ENCODE results near the gene MAPK8. TPM values are rescaled to one million over a fixed set of nuclear protein-coding genes. Genes with fewer than 3 reads are reported as not detected.

MAPK8 gene
- total RNA-seq, 2 experiments from 2014 or later, result 30.5 to 32.3 TPM

GRCh38 chr10:48357631-48358030, 51.2 kb downstream of the MAPK8 start:
- H3K27ac Mint-ChIP-seq, result no peak overlapping the region
- H3K36me3 Mint-ChIP-seq (ENCODE audit: low read depth), result no peaks in the 10 kb centered on the region
- H3K27me3 Mint-ChIP-seq, result no peaks in the 10 kb centered on the region

GRCh38 chr10:48358162-48358561, 51.7 kb downstream of the MAPK8 start:
- no peak overlapping the region for H3K27ac Mint-ChIP-seq
- no peak for DNase-seq
- ChIA-PET CTCF (no interaction called here), POLR2A (no interaction called here)
- peaks cover 5% of the 10 kb centered on the region for H3K4me1 Mint-ChIP-seq
- no peak overlapping the region for H3K4me3 Mint-ChIP-seq
- peaks cover 4% of the 10 kb centered on the region for H3K9me3 Mint-ChIP-seq
- no peaks in the 10 kb centered on the region for H3K27me3 Mint-ChIP-seq
- no peaks in the 10 kb centered on the region for H3K36me3 Mint-ChIP-seq (ENCODE audit: low read depth)

More at GRCh38 chr10:48357631-48358030, 51.2 kb downstream of the MAPK8 start:
- H3K4me1 Mint-ChIP-seq, result peaks cover 5% of the 10 kb centered on the region
- H3K9me3 Mint-ChIP-seq, result peaks cover 4% of the 10 kb centered on the region
- CTCF ChIA-PET, result no interaction called here
- DNase-seq, result no peak
- POLR2A ChIA-PET, result no interaction called here
- H3K4me3 Mint-ChIP-seq, result no peak overlapping the region

- no peak for DNase-seq
- peaks cover 2% of the 10 kb centered on the region for H3K9me3 Mint-ChIP-seq
- H3K4me3 Mint-ChIP-seq, result no peak overlapping the region
- H3K27ac Mint-ChIP-seq, result no peak overlapping the region
- POLR2A ChIA-PET, result no interaction called here
- H3K36me3 Mint-ChIP-seq (ENCODE audit: low read depth), result no peaks in the 10 kb centered on the region
- peaks cover 8% of the 10 kb centered on the region for H3K4me1 Mint-ChIP-seq
- CTCF ChIA-PET, result no interaction called here
- no peaks in the 10 kb centered on the region for H3K27me3 Mint-ChIP-seq
Measured at GRCh38 chr10:48358838-48359237, 52.4 kb downstream of the MAPK8 start.

- no peaks in the 10 kb centered on the region for H3K9me3 Mint-ChIP-seq
Measured at GRCh38 chr10:48361176-48361575, 54.7 kb downstream of the MAPK8 start.

GRCh38 chr10:48363617-48364355, 57.3 kb downstream of the MAPK8 start:
- peak; percentile 57 for DNase-seq
- POLR2A ChIA-PET, result no interaction called here

More at GRCh38 chr10:48361176-48361575, 54.7 kb downstream of the MAPK8 start:
- Mint-ChIP-seq H3K27me3 (no peaks in the 10 kb centered on the region), H3K27ac (no peak overlapping the region), H3K4me1 (peaks cover 8% of the 10 kb centered on the region), H3K4me3 (no peak overlapping the region), H3K36me3 (ENCODE audit: low read depth) (no peaks in the 10 kb centered on the region)
- DNase-seq, result no peak
- POLR2A ChIA-PET, result no interaction called here
- CTCF ChIA-PET, result interaction anchor here (1.9 kb wide), 1 partner anchor 296 kb away, joined by 7 read pairs; no protein-coding TSS in a partner anchor

GRCh38 chr10:48364659-48365405, 58.4 kb downstream of the MAPK8 start:
- DNase-seq, result no peak
- ChIA-PET POLR2A (no interaction called here), CTCF (interaction anchor here (1.6 kb wide), 1 partner anchor 10 kb away, joined by 3 read pairs; no protein-coding TSS in a partner anchor)
- H3K4me1 Mint-ChIP-seq, result peaks cover 3% of the 10 kb centered on the region
- H3K27ac Mint-ChIP-seq, result no peak overlapping the region
- no peaks in the 10 kb centered on the region for H3K9me3 Mint-ChIP-seq
- H3K36me3 Mint-ChIP-seq (ENCODE audit: low read depth), result no peaks in the 10 kb centered on the region
- no peak overlapping the region for H3K4me3 Mint-ChIP-seq
- no peaks in the 10 kb centered on the region for H3K27me3 Mint-ChIP-seq

More at GRCh38 chr10:48363617-48364355, 57.3 kb downstream of the MAPK8 start:
- H3K36me3 Mint-ChIP-seq (ENCODE audit: low read depth), result no peaks in the 10 kb centered on the region
- peaks cover 3% of the 10 kb centered on the region for H3K4me1 Mint-ChIP-seq
- H3K4me3 Mint-ChIP-seq, result no peak overlapping the region
- H3K27ac Mint-ChIP-seq, result no peak overlapping the region
- no peaks in the 10 kb centered on the region for H3K27me3 Mint-ChIP-seq
- CTCF ChIA-PET, result interaction anchor here (1.1 to 1.6 kb wide), 4 partner anchors 9 to 293 kb away, joined by 3 to 6 read pairs (median 4); no protein-coding TSS in a partner anchor
- no peaks in the 10 kb centered on the region for H3K9me3 Mint-ChIP-seq

- Mint-ChIP-seq H3K27me3 (no peaks in the 10 kb centered on the region), H3K9me3 (no peaks in the 10 kb centered on the region), H3K36me3 (ENCODE audit: low read depth) (no peaks in the 10 kb centered on the region), H3K4me3 (no peak overlapping the region), H3K27ac (no peak overlapping the region), H3K4me1 (peaks cover 3% of the 10 kb centered on the region)
- ChIA-PET CTCF (interaction anchor here (1.6 kb wide), 1 partner anchor 292 kb away, joined by 4 read pairs; no protein-coding TSS in a partner anchor), POLR2A (no interaction called here)
- no peak for DNase-seq
Measured at GRCh38 chr10:48365668-48366067, 59.2 kb downstream of the MAPK8 start.

- no peak overlapping the region for H3K4me3 Mint-ChIP-seq
Measured at GRCh38 chr10:48366261-48366660, 59.8 kb downstream of the MAPK8 start.

GRCh38 chr10:48369501-48369900, 63.0 kb downstream of the MAPK8 start:
- Mint-ChIP-seq H3K27ac (no peak overlapping the region), H3K9me3 (peaks cover 11% of the 10 kb centered on the region), H3K36me3 (ENCODE audit: low read depth) (no peaks in the 10 kb centered on the region), H3K4me3 (no peak overlapping the region), H3K4me1 (no peaks in the 10 kb centered on the region), H3K27me3 (no peaks in the 10 kb centered on the region)
- CTCF ChIA-PET, result no interaction called here
- no peak for DNase-seq
- POLR2A ChIA-PET, result no interaction called here

More at GRCh38 chr10:48366261-48366660, 59.8 kb downstream of the MAPK8 start:
- Mint-ChIP-seq H3K9me3 (no peaks in the 10 kb centered on the region), H3K4me1 (peaks cover 3% of the 10 kb centered on the region), H3K27me3 (no peaks in the 10 kb centered on the region), H3K27ac (no peak overlapping the region), H3K36me3 (ENCODE audit: low read depth) (no peaks in the 10 kb centered on the region)
- ChIA-PET CTCF (interaction anchor here (1.6 kb wide), 1 partner anchor 292 kb away, joined by 4 read pairs; no protein-coding TSS in a partner anchor), POLR2A (no interaction called here)
- no peak for DNase-seq

GRCh38 chr10:48377751-48378530, 71.5 kb downstream of the MAPK8 start:
- Mint-ChIP-seq H3K4me1 (no peaks in the 10 kb centered on the region), H3K36me3 (ENCODE audit: low read depth) (peaks cover 4% of the 10 kb centered on the region), H3K27ac (no peak overlapping the region), H3K9me3 (peaks cover 16% of the 10 kb centered on the region), H3K27me3 (no peaks in the 10 kb centered on the region), H3K4me3 (no peak overlapping the region)
- ChIA-PET POLR2A (no interaction called here), CTCF (no interaction called here)
- no peak for DNase-seq

- peaks cover 14% of the 10 kb centered on the region for H3K9me3 Mint-ChIP-seq
- POLR2A ChIA-PET, result no interaction called here
- H3K27ac Mint-ChIP-seq, result no peak overlapping the region
- H3K36me3 Mint-ChIP-seq (ENCODE audit: low read depth), result peaks cover 4% of the 10 kb centered on the region
- H3K4me1 Mint-ChIP-seq, result no peaks in the 10 kb centered on the region
- DNase-seq, result no peak
- no peaks in the 10 kb centered on the region for H3K27me3 Mint-ChIP-seq
- CTCF ChIA-PET, result no interaction called here
- H3K4me3 Mint-ChIP-seq, result no peak overlapping the region
Measured at GRCh38 chr10:48378675-48379074, 72.2 kb downstream of the MAPK8 start.

GRCh38 chr10:48381971-48382370, 75.5 kb downstream of the MAPK8 start:
- ChIA-PET CTCF (interaction anchor here (1.8 kb wide), 1 partner anchor 275 kb away, joined by 6 read pairs; no protein-coding TSS in a partner anchor), POLR2A (no interaction called here)
- peaks cover 4% of the 10 kb centered on the region for H3K36me3 Mint-ChIP-seq (ENCODE audit: low read depth)
- H3K4me1 Mint-ChIP-seq, result no peaks in the 10 kb centered on the region
- no peak for DNase-seq
- H3K27ac Mint-ChIP-seq, result no peak overlapping the region
- H3K4me3 Mint-ChIP-seq, result no peak overlapping the region
- H3K27me3 Mint-ChIP-seq, result no peaks in the 10 kb centered on the region
- peaks cover 4% of the 10 kb centered on the region for H3K9me3 Mint-ChIP-seq

Data from activated CD4-positive, alpha-beta T cell treated with anti-CD3 and anti-CD28 coated beads, Interleukin-2, amount 10 ng/mL, durations not matched to agents 7 days and 5 days (primary cell).